K562 treated with DMSO at 1 percent for 12 hours (cell line): ENCODE data around the gene NPTXR. TPM values are rescaled to one million over a fixed set of nuclear protein-coding genes. Genes with fewer than 3 reads are reported as not detected.

ENCODE experiments used
- total RNA-seq: library from RNA; unstranded; fragments of 300-600 nt; gene quantifications from 2 replicates; pipeline ENCODE4 v1.2.3, GENCODE V29; 2022; ENCODE audit not compliant: insufficient read depth

Gene NPTXR
- total RNA-seq, result 2.1 and 4.1 TPM in 2 replicates

GRCh38 chr22:38843657-38844314 is at the start of gene NPTXR:
NPTXR (minus strand) TSS chr22:38844028.

GRCh38 chr22:38872172-38872830 is 28.5 kb upstream of the NPTXR start, which contains the start of gene CBX6:
CBX6 (minus strand) TSS chr22:38872216; CDS start chr22:38872190, 26 bp downstream.

GRCh38 chr22:38793721-38794466 is 49.9 kb downstream of the NPTXR start, which contains the start of gene DNAL4:
DNAL4 (minus strand) TSS chr22:38794143; CDS start chr22:38782731, 11,412 bp downstream.

Other genes starting within 250 kb of the NPTXR start
- 0.79 TPM in 1 of 2 replicates, not detected in the other for gene FAM227A, start 187.6 kb downstream of the NPTXR start, total RNA-seq
- 13.4 and 15.1 TPM in 2 replicates for gene CBY1, start 187.4 kb downstream of the NPTXR start, total RNA-seq
- gene TOMM22, start 162.1 kb downstream of the NPTXR start, total RNA-seq, result 12.2 and 15.7 TPM in 2 replicates
- 22.1 and 47.6 TPM in 2 replicates for gene JOSD1, start 143.1 kb downstream of the NPTXR start, total RNA-seq
- gene GTPBP1, start 138.1 kb downstream of the NPTXR start, total RNA-seq, result 12.5 and 32.8 TPM in 2 replicates
- 30.4 and 61.4 TPM in 2 replicates for gene SUN2, start 88.0 kb downstream of the NPTXR start, total RNA-seq
- gene DNAL4, start 49.9 kb downstream of the NPTXR start, total RNA-seq, result 11.1 and 11.2 TPM in 2 replicates
- gene CBX6, start 28.2 kb upstream of the NPTXR start, total RNA-seq, result 6.4 and 11.5 TPM in 2 replicates
- gene APOBEC3A, start 113.6 kb upstream of the NPTXR start, total RNA-seq, result not detected in 2 replicates
- gene APOBEC3B, start 138.3 kb upstream of the NPTXR start, total RNA-seq, result 47.6 and 70.1 TPM in 2 replicates
- 47.3 and 54.5 TPM in 2 replicates for gene APOBEC3C, start 170.2 kb upstream of the NPTXR start, total RNA-seq
- gene APOBEC3D, start 177.1 kb upstream of the NPTXR start, total RNA-seq, result 2.7 and 11.2 TPM in 2 replicates
- 0.78 and 4.2 TPM in 2 replicates for gene APOBEC3F, start 196.8 kb upstream of the NPTXR start, total RNA-seq
- gene APOBEC3G, start 233.2 kb upstream of the NPTXR start, total RNA-seq, result 7.4 and 11.1 TPM in 2 replicates